ENCODE results near the gene GSG1L. TPM values are rescaled to one million over a fixed set of nuclear protein-coding genes. Genes with fewer than 3 reads are reported as not detected.

The GSG1L gene
- total and polyA plus RNA-seq, 9 of the 15 experiments (the other 6 are each of a cell fraction or from before 2014, with no cell fraction given) = not detected

GRCh38 chr16:27785307-27785678 lies 278.2 kb downstream of the GSG1L start:
- H3K9me3 ChIP-seq (replicated peaks; ENCODE audit: control insufficient read depth, insufficient read depth, low read depth, low read length) = no peaks in the 10 kb centered on the region
- in situ Hi-C loops (cut with MboI) (no loop called here), intact Hi-C loops (cut with micrococcal nuclease) (no loop called here)
- H3K27me3 ChIP-seq (ENCODE audit: control insufficient read depth in 2 of 2, insufficient read depth in 2 of 2, low read length in 2 of 2) = peaks cover 9 to 51% of the 10 kb centered on the region in 2 experiments; a peak in 4 of 5 replicates
- no peak overlapping the region for H3K4me2 ChIP-seq (ENCODE audit: insufficient read depth, low read length)
- no peak overlapping the region for H3K9ac ChIP-seq (ENCODE audit: insufficient read depth in 1 of 2, low read depth in 2 of 2, low read length in 2 of 2)
- DNase-seq (ENCODE audit: extremely low read depth in 1 of 4, low spot score in 3 of 4) (no peak), ATAC-seq (no peak), FAIRE-seq (no peak)
- POLR2A ChIA-PET = interaction anchor here (0.6 kb wide), 1 partner anchor 11 kb away, joined by 3 read pairs; no protein-coding TSS in a partner anchor
- WGBS (ENCODE audit: insufficient coverage, low coverage, missing lambda C conversion rate) = 3% methylated on average over 4 of the region's 7 CpGs
- no peak overlapping the region for H2AFZ ChIP-seq (ENCODE audit: low read depth, low read length)
- no peak overlapping the region for H3K4me3 ChIP-seq
- no TSS peak for BruUV-seq (replicated peaks)
- no peaks in the 10 kb centered on the region for H3K79me2 ChIP-seq (ENCODE audit: control insufficient read depth, insufficient read depth, low read length)
- H4K20me1 ChIP-seq (replicated peaks; ENCODE audit: control insufficient read depth, insufficient read depth, low read length) = no peaks in the 10 kb centered on the region
- CTCF ChIA-PET (ENCODE audit: low intra/inter-chr PET ratio) = no interaction called here
- no peaks in the 10 kb centered on the region for H3K9me1 ChIP-seq (ENCODE audit: control insufficient read depth, insufficient read depth, low read length)
- peaks cover 0 to 6% of the 10 kb centered on the region in 2 experiments; a peak in 1 of 5 replicates for H3K4me1 ChIP-seq (replicated peaks in 1 of 2; ENCODE audit: control insufficient read depth in 2 of 2, insufficient read depth in 2 of 2, low read length in 2 of 2)
- H3K36me3 ChIP-seq (ENCODE audit: control insufficient read depth, insufficient read depth, low read length) = no peaks in the 10 kb centered on the region
- no peak overlapping the region for H3K27ac ChIP-seq (ENCODE audit: extremely low read depth, low read depth, low read length)
- no peak for TF ChIP-seq ZEB2 (IDR thresholded peaks at IDR 0.05)
- TF ChIP-seq AFF4 (CRISPR knock-in tag; IDR thresholded peaks at IDR 0.05) = no peak
- TF ChIP-seq C11orf30 (IDR thresholded peaks at IDR 0.05; ENCODE audit: low read depth) = no peak
- TF ChIP-seq RFX5 (IDR thresholded peaks at IDR 0.05; ENCODE audit: low read depth, low read length) = no peak
- TF ChIP-seq BCLAF1 (IDR thresholded peaks at IDR 0.05; ENCODE audit: borderline replicate concordance in 1 of 2, control insufficient read depth in 1 of 2, low read depth in 2 of 2, low read length in 1 of 2) = no peak
- TF ChIP-seq MITF (IDR thresholded peaks at IDR 0.05) = no peak
- TF ChIP-seq FOXA3 (CRISPR knock-in tag; conservative IDR thresholded peaks at IDR 0.05 in 1 of 2, IDR thresholded peaks at IDR 0.05 in 1 of 2) = no peak
- TF ChIP-seq NFATC3 (IDR thresholded peaks at IDR 0.05) = no peak
- no peak for TF ChIP-seq FOXJ2 (tag; IDR thresholded peaks at IDR 0.05)
- TF ChIP-seq U2AF1 (optimal IDR thresholded peaks at IDR 0.05; ENCODE audit: low read depth, low read length) = no peak
- no peak for TF ChIP-seq ZNF76 (CRISPR knock-in tag; IDR thresholded peaks at IDR 0.05; ENCODE audit: borderline replicate concordance)
- TF ChIP-seq TCF7 (IDR thresholded peaks at IDR 0.05; ENCODE audit: borderline replicate concordance) = no peak
- TF ChIP-seq VEZF1 (CRISPR knock-in tag; IDR thresholded peaks at IDR 0.05) = no peak

All from K562 (cell line).